B cell (primary cell): ENCODE data around the gene TXNDC15. TPM values are rescaled to one million over a fixed set of nuclear protein-coding genes. Genes with fewer than 3 reads are reported as not detected.

Experiments used
- ATAC-seq: fragments of 200-7000 bp; cut with Tn5 transposase; one replicate; pipeline ENCODE4 v1.10.0; 2021; ENCODE audit warnings: low read depth, mild to moderate bottlenecking, moderate number of reproducible peaks, moderate library complexity
- CTCF ChIA-PET: fragments of 350-600 bp; sonication (Branson Sonifier 250); formaldehyde crosslinking; loops from one replicate; lab custom pipeline; 2021; ENCODE audit warnings: antibody characterized with exemption, inconsistent platforms; lab: Charles Lee
- POLR2A ChIA-PET: fragments of 350-600 bp; sonication (Branson Sonifier 250); formaldehyde crosslinking; loops from one replicate; lab custom pipeline; 2021; ENCODE audit warnings: antibody characterized with exemption; lab: Charles Lee
- DNase-seq: peaks from one replicate; pipeline ENCODE4 v3.0.0; 2013
- H2AFZ ChIP-seq: 2 replicates; pipeline ENCODE4 v1.6.1; 2012; ENCODE audit warnings: mild to moderate bottlenecking, low read depth, low read length; ENCODE audit not compliant: insufficient read depth, poor library complexity, severe bottlenecking
- H3K27ac ChIP-seq, 2 donors: 1 replicate in 1 of 2; 2 replicates in 1 of 2; pipeline ENCODE4 v1.5.1; 2012 to 2013; ENCODE audit warnings: low read length in 2 of 2, mild to moderate bottlenecking in 2 of 2, moderate library complexity in 1 of 2
- H3K27me3 ChIP-seq, 4 experiments: fragments of 200-600 bp in 1 of 4; sonication (generic) in 1 of 4; replicated peaks in 1 of 4; 1 replicate in 2 of 4; 2 replicates in 2 of 4; pipeline versions ENCODE4 v1.6.1 to v1.7.0; 2013 to 2016; ENCODE audit warnings: low read length in 3 of 4, mild to moderate bottlenecking in 2 of 4, mixed read lengths in 1 of 4, moderate library complexity in 1 of 4; ENCODE audit not compliant: insufficient read depth in 4 of 4, control insufficient read depth in 3 of 4; ENCODE audit errors: control extremely low read depth in 1 of 4
- H3K36me3 ChIP-seq, 2 experiments: replicated peaks in 1 of 2; 1 replicate in 1 of 2; 2 replicates in 1 of 2; pipeline versions ENCODE4 v1.6.1 to v1.7.1; 2013; ENCODE audit warnings: low read length in 1 of 2; ENCODE audit not compliant: insufficient read depth in 2 of 2, control insufficient read depth in 1 of 2; ENCODE audit errors: control extremely low read depth in 1 of 2, extremely low read depth in 1 of 2
- H3K4me1 ChIP-seq, 2 donors: fragments of 200-600 bp in 1 of 2; sonication (generic) in 1 of 2; 1 replicate in 1 of 2; 2 replicates in 1 of 2; pipeline versions ENCODE4 v1.5.1 to v1.6.1; 2013 to 2017; ENCODE audit warnings: low read length in 2 of 2; ENCODE audit not compliant: control insufficient read depth in 2 of 2, insufficient read depth in 2 of 2
- H3K4me2 ChIP-seq: replicated peaks from 2 replicates; pipeline ENCODE3; 2012; ENCODE audit warnings: mild to moderate bottlenecking, low read depth, low read length; ENCODE audit not compliant: poor library complexity, severe bottlenecking
- H3K4me3 ChIP-seq, 5 experiments: fragments of 200-600 bp in 1 of 5; sonication (generic) in 1 of 5; 1 replicate in 3 of 5; 2 replicates in 2 of 5; pipeline versions ENCODE4 v1.5.1 to v1.7.0; 2011 to 2016; ENCODE audit warnings: low read length in 4 of 5, mild to moderate bottlenecking in 4 of 5, low read depth in 2 of 5, control low read depth in 1 of 5, moderate library complexity in 1 of 5; ENCODE audit not compliant: insufficient read depth in 1 of 5; ENCODE audit errors: control extremely low read depth in 1 of 5, extremely low read depth in 1 of 5
- H3K79me2 ChIP-seq: fragments of 200-600 bp; sonication (generic); one replicate; pipeline ENCODE4 v1.6.0; 2016; ENCODE audit warnings: low read length; ENCODE audit not compliant: control insufficient read depth, insufficient read depth
- H3K9ac ChIP-seq: fragments of 200-600 bp; sonication (generic); 2 replicates; pipeline ENCODE4 v1.6.1; 2017; ENCODE audit warnings: mild to moderate bottlenecking, low read length, moderate library complexity
- H3K9me3 ChIP-seq, 3 donors: one replicate each; pipeline versions ENCODE4 v1.6.1 to v1.7.1; 2013; ENCODE audit warnings: low read length in 2 of 3; ENCODE audit not compliant: control insufficient read depth in 2 of 3, insufficient read depth in 1 of 3; ENCODE audit errors: control extremely low read depth in 1 of 3
- H4K20me1 ChIP-seq: 2 replicates; pipeline ENCODE4 v1.6.0; 2012; ENCODE audit warnings: mild to moderate bottlenecking, low read length; ENCODE audit not compliant: insufficient read depth, control insufficient read depth, poor library complexity, severe bottlenecking
- H3K27ac Mint-ChIP-seq: one replicate; pipeline ENCODE4 v1.8.0; 2021; ENCODE audit warnings: mixed read lengths
- H3K27me3 Mint-ChIP-seq: one replicate; pipeline ENCODE4 v1.8.0; 2021; ENCODE audit warnings: mixed read lengths
- H3K4me1 Mint-ChIP-seq: one replicate; pipeline ENCODE4 v1.8.0; 2021; ENCODE audit warnings: mixed read lengths
- H3K4me3 Mint-ChIP-seq: one replicate; pipeline ENCODE4 v1.8.0; 2021; ENCODE audit warnings: mixed read lengths
- H3K9me3 Mint-ChIP-seq: one replicate; pipeline ENCODE4 v1.8.0; 2022; ENCODE audit warnings: mixed read lengths; ENCODE audit not compliant: insufficient read depth
- EZH2 ChIP-seq: IDR thresholded peaks from 2 replicates; pipeline ENCODE4 v1.6.1; 2012; ENCODE audit warnings: borderline replicate concordance, low read depth, mild to moderate bottlenecking, moderate library complexity, low read length; ENCODE audit not compliant: insufficient read depth, poor library complexity, severe bottlenecking
- WGBS: methylation state at CpG from one replicate; pipeline ENCODE4 v1.1.5; 2013; ENCODE audit warnings: missing lambda C conversion rate; ENCODE audit not compliant: insufficient coverage; 5-methylcytosine and 5-hydroxymethylcytosine counted together
- intact Hi-C: fragments of 100-400 bp; cut with micrococcal nuclease; formaldehyde crosslinking; loops from one replicate; pipeline ENCODE4 v1.10.0; 2022
- polyA plus RNA-seq: library from polyadenylated mRNA; depleted of rRNA; stranded (reverse); fragments of >200 nt; gene quantifications from 2 replicates; pipeline ENCODE4 v1.2.3, GENCODE V29; 2012
- total RNA-seq, 2 donors: library from RNA; stranded (reverse); fragments of 120-200 nt in 1 of 2; gene quantifications; 1 replicate in 1 of 2; 2 replicates in 1 of 2; pipeline versions ENCODE4 v1.2.3 to v1.2.4, GENCODE V29; 2013 to 2022
- TF ChIP-seq, protein P1 (sequence below): fragments of 200-600 bp; IDR thresholded peaks from one replicate; pipeline ENCODE4 v1.8.0; 2022; ENCODE audit warnings: antibody characterized with exemption, mild to moderate bottlenecking

Gene TXNDC15
- total and polyA plus RNA-seq, 2 donors (not counting 1 experiment from before 2014, with no cell fraction given): 18.5 to 50.4 TPM

DNA sequence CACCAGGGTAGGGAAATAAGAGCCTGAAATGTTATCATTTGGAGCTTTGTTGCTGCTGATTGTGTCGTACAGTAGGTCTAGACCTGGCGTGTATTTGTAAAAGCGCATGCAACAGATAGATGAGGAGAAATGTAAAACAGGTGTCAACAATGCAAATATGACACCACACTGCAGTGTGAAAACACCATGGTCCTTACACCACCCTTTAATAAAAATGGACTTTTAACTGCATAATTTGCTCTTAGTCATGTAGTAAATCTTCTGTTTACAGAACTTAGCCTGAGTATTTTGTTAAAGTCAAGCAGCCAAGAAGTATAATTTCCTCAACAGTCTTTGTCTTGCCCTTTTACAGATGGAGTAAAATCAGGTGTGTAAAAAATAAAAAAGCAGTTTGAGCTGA, 44.7 kb downstream of the TXNDC15 start:
- no peaks in the 10 kb centered on the region for H3K4me1 Mint-ChIP-seq
- Histone ChIP-seq H3K36me3 (peaks cover 4 to 39% of the 10 kb centered on the region in 2 experiments), H3K9ac (no peak overlapping the region), H3K4me1 (no peaks in the 10 kb centered on the region), H4K20me1 (no peaks in the 10 kb centered on the region), H3K27me3 (no peaks in the 10 kb centered on the region), H2AFZ (no peak overlapping the region), H3K27ac (no peak overlapping the region), H3K4me3 (no peak overlapping the region), H3K4me2 (no peak overlapping the region), H3K9me3 (no peaks in the 10 kb centered on the region), H3K79me2 (peaks cover 21% of the 10 kb centered on the region)
- TF ChIP-seq, protein P1, sequence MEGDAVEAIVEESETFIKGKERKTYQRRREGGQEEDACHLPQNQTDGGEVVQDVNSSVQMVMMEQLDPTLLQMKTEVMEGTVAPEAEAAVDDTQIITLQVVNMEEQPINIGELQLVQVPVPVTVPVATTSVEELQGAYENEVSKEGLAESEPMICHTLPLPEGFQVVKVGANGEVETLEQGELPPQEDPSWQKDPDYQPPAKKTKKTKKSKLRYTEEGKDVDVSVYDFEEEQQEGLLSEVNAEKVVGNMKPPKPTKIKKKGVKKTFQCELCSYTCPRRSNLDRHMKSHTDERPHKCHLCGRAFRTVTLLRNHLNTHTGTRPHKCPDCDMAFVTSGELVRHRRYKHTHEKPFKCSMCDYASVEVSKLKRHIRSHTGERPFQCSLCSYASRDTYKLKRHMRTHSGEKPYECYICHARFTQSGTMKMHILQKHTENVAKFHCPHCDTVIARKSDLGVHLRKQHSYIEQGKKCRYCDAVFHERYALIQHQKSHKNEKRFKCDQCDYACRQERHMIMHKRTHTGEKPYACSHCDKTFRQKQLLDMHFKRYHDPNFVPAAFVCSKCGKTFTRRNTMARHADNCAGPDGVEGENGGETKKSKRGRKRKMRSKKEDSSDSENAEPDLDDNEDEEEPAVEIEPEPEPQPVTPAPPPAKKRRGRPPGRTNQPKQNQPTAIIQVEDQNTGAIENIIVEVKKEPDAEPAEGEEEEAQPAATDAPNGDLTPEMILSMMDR: no peak
- TF ChIP-seq EZH2: no peak
- H3K27me3 Mint-ChIP-seq: no peaks in the 10 kb centered on the region
- H3K27ac Mint-ChIP-seq: no peak overlapping the region
- ChIA-PET POLR2A (no interaction called here), CTCF (interaction anchor here (1.0 to 6.7 kb wide), 2 partner anchors 269 to 274 kb away, joined by 4 to 44 read pairs; no protein-coding TSS in a partner anchor)
- H3K4me3 Mint-ChIP-seq: no peak overlapping the region
- intact Hi-C loops: no loop called here
- no peak for ATAC-seq
- WGBS: no CpG with 5 or more reads among the region's 3 CpGs
- no peak for DNase-seq
- no peaks in the 10 kb centered on the region for H3K9me3 Mint-ChIP-seq

DNA sequence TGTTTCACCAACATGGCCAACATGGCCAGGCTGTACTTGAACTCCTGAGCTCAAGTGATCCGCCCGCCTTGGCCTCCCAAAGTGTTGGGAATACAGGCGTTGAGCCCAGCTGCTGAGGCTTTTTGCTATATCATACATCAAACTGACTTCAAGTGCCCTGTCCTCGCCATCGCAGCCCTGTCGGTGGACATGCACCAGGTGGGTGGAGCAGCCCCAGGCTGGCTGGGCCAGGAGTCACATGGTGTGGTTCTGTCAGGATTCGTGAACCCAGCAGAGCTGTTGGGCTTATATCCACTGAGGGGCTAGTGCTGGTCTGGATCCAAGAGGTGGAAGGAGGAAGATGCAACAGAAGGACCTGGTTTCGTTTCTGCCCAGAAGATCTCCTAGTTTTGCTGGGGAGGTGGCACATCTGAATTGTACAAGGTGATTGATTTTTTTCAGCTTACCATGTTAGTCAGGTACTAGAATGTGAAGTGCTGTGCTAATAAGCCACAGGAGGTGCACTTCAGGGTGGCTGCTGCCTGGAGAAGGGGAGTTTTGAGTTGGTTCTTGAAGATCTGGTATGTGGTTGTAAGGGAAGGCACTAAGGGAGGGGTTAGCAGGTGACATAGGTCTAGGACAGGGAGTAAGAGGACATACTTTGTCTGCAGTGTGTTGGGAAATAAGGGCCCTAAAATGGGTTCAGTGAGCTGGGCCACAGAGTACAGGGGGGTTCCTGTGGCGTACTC, 46.8 kb downstream of the TXNDC15 start:
- WGBS: 94% methylated on average over 5 of the region's 9 CpGs
- peaks cover 15% of the 10 kb centered on the region for H3K79me2 ChIP-seq
- no peak overlapping the region for H3K4me3 Mint-ChIP-seq
- TF ChIP-seq EZH2: no peak
- TF ChIP-seq, protein P1: no peak
- H3K4me1 ChIP-seq: no peaks in the 10 kb centered on the region
- H3K27ac Mint-ChIP-seq: no peak overlapping the region
- H3K9ac ChIP-seq: no peak overlapping the region
- H3K9me3 ChIP-seq: no peaks in the 10 kb centered on the region
- H3K4me2 ChIP-seq: no peak overlapping the region
- ChIA-PET POLR2A (no interaction called here), CTCF (interaction anchor here (6.7 kb wide), 1 partner anchor 271 kb away, joined by 44 read pairs; no protein-coding TSS in a partner anchor)
- H3K27me3 ChIP-seq: no peaks in the 10 kb centered on the region
- no peaks in the 10 kb centered on the region for H3K4me1 Mint-ChIP-seq
- DNase-seq: no peak
- H3K4me3 ChIP-seq: no peak overlapping the region
- H3K27ac ChIP-seq: no peak overlapping the region
- H3K27me3 Mint-ChIP-seq: no peaks in the 10 kb centered on the region
- no peaks in the 10 kb centered on the region for H3K9me3 Mint-ChIP-seq
- intact Hi-C loops: no loop called here
- H2AFZ ChIP-seq: no peak overlapping the region
- peaks cover 4 to 27% of the 10 kb centered on the region in 2 experiments for H3K36me3 ChIP-seq
- ATAC-seq: no peak
- H4K20me1 ChIP-seq: no peaks in the 10 kb centered on the region
